Glomerular endothelial cell (primary cell): Measurements from ENCODE around the gene MMP24OS. TPM values are rescaled to one million over a fixed set of nuclear protein-coding genes. Genes with fewer than 3 reads are reported as not detected.
A peak's percentile ranks its signal among the peaks of the same experiment; 100 is the strongest.

ENCODE experiments used
- DNase-seq: peaks from one replicate; pipeline ENCODE4 v3.0.0-alpha.2; 2011; ENCODE audit warnings: low read depth, low spot score; ENCODE audit errors: extremely low read depth
- total RNA-seq: library from RNA; depleted of rRNA; stranded (reverse); fragments of >200 nt; gene quantifications from 2 replicates; pipeline ENCODE4 v1.2.3, GENCODE V29; 2015

The MMP24OS gene
- total RNA-seq, 1 donor from 2014 or later = 24.0 TPM

DNA sequence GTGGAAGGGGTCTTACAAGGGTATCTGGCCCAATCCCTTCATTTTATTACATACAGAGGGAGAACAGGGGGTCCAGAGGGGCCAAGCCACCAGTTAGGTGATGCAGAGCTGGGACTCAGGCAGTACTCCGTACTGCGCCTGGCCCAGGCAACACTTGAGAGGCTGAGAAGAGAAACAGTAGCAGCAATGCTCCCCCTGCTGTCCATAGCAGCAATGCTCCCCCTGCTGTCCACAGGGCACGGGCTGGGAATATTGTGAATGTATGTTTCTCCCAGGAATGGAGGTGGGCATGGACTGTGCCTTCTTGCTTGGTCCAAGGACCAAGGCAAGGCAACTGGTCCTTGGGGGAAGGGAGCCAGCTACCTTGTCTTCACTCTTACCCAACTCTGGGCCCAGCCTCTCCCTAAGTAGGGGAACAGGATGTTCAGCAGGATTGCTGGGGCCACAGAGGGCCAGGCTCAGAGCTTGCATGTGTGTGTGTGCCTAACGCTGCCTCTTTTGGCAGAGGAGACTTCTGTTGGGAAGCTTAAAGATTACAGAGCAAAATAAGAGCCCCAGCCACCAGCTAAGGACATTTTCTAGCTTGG is 29.1 kb upstream of the MMP24OS start:
- DNase-seq = no peak

DNA sequence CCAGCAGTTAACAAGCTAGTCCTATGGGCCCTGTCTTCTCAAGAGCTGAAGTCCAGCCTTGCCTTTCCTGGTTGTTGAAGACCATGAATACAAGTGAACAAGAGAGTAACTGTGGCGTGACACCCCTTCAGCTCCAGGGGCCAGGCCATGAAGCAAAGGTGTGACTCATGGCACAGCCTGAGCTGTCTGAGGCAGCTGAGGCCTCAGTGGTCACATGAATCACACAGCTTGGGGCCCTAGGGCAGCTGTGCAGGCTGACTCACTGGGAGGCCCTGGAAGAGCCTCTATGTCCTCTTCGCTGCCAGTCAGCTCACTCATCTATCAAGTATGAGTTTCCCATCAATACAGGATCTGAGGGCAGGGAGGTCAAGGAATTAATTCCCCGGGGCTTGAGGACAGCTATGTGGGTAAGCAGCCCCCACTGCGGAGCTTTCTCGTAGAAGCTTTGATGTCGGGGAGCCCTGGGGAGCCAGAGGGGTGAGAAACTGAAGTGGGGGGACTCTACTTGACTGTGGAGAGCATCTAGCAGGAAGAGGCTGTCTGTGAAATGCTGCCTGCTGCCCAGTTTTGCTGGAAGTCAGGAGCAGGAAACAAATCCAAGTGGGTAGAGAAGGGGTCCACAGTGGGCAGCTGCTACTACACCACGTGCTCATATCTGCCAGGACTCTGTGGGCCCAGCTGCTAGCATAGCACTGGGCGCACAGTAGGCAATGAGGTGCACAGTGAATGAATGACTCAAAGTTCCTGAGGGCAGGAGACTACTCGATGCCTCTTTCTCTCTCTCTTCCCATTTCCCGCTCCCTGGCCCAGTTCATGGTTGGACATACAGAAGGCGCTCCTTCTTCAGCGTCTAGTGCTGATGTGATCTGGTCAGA is 28.0 kb upstream of the MMP24OS start:
- DNase-seq = peak; percentile 86

DNA sequence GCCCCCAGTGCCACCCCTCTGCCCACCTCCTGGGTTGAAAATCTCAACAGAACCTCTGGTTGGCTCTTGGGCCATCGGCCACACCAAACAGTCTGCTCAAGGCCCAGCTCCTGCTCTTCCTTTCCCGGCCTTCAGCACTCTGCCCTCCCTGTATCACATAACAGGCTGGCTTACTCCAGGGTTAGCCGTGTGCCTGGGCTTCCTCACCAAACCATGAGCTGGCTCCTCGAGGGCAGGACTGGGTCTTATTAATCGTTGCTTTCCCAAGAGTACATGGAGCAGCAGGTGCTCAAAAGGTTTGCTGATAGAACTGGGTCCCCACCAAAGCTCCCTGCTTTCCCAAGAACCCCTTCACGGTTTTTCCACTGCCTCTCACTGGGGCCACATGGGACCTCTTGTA is 27.0 kb upstream of the MMP24OS start:
- no peak for DNase-seq

DNA sequence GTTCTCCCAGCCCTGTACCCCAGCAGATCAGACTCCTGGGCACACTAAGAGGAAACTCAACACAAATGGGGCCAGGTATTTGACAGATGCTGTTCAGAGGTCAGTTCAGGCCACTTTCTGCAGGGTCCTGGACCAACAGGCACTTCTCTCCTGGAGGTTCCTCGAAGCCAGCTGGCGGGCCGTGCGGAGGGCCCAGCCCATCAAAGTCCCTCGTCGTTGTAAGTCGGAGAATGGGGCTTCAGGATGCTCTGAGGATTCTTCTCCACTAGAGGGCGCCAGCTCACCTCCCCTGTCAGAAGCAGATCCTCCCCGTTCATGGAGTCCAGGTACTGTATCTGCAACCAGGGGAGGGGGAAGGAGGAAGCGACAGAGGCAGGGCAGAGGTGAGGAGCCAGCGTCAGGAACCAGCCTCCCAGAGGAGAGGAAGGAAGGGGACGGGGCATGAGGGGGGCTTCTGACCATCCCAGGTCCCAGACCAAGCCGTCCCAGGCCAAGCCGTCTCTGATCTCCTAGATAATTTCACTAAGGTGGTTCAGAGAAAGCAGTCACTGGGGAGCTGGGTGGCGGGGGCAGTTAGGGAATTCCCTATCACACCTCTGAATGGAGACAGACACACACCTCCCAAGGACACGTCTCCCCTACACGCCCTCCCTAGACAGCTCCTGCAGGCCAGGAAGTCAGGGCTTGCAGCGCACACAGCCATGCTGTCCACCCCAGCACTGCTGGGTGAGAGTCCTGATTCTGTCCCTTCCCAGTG is 26.0 kb upstream of the MMP24OS start:
- DNase-seq = no peak

DNA sequence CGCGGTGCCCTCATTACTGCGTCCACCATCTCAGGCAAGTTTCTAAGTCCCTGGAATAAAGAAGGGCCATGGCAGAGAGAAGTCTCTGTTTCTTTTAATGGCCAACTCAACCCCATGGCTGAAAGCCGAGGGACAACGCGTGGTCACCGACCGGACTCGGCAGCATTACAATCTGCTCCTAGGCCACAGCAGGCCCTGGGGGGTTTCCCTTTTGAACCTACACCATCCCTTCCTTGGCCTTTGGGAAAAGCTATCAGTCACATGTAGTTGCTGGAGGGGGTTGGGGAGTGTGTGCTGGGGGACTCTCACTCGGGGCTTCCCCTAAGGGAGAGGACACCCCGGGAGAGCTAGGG is 25.4 kb upstream of the MMP24OS start:
- DNase-seq = no peak

DNA sequence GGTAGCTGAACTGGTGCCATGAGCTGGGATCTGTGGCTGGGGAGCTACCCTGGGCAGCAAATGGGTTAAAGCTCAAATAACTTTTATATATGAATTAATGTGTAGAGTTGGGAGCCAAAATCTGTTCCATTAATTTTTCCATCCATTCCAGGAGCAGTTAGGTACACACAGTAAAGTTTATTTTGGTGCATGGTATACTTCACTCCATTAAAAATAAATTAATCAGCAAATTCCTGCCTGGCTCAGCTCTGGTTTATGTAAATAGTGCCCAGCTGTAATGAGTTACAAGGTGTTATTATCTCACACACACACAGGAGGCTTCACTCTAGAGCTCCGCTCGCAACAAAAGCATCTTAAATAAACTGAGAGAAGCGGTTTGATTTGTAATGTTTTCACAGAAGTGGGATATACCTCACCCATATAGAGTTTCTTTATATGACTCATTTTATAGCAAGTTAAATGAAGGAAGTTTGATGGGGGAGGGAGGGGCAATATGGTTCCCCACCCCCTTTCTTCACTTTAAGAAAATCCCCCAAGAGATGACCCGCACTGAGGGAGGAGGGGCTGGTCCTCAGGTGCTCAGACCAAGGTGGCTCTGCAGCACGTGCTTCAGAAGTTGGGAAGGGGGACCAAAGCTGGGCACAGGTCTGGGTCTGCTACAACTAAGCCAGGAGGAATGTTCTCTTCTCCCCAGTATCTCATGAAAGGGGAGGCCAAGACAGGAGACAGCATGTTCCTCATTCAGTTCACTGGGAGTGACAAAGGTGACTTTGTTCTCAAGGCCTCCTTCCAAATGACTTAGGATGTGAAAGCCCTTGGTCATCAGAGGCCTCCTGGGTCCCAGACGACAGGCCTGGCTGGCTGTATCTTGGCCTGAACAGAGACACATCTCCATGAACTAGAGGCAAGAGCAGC is 24.8 kb upstream of the MMP24OS start:
- DNase-seq = no peak

DNA sequence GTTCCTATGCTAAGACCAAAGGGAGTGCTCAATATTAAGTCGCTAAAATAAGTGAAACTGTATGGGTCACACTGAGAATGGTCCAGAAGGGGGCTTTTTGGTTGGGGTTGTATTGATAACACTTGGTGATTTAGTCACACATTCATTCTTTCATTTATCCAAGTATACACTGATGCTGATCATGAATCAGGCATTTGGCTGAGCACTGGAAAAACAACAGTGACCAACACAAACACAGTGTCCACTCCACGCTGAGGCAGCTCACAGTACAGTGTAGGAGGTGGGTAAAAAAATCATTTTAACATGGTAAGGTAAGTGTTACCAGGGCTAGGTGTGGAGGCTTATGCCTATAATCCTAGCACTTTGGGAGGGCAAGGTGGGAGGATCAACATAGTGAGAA is 23.5 kb upstream of the MMP24OS start:
- DNase-seq = no peak

DNA sequence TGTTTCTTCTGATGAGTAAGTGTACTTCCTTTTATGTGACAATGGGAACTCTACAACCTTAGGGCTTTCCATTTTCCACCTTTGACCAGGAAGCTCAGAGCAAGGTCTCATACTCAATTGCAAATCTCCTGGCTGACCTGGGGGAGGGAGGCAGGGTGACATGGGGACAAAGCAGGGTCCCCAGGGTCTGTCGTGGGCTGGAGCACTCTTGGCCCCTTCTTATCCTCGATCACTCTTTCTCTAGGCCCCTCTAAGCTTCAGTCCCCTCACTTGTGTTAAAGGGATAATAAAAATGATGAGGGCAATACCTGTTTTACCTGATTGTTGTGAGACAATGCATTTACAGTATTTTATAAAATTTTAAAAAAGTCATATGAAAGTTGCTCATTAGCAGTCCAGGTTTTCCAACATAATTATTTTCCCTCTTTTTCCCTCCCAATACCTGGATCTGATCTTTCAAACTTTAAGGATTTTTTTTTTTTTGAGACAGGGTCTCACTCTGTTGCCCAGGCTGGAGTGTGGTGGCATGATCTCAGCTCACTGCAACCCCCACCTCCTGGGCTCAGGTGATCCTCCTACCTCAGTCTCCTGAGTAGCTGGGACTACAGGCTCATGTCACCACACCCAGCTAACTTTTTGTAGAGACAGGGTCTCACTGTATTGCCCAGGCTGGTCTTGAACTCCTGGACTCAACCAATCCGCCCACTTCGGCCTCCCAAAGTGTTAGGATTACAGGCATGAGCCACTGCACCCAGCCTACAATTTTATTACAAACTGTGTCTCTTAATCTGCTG is 22.7 kb upstream of the MMP24OS start:
- no peak for DNase-seq

DNA sequence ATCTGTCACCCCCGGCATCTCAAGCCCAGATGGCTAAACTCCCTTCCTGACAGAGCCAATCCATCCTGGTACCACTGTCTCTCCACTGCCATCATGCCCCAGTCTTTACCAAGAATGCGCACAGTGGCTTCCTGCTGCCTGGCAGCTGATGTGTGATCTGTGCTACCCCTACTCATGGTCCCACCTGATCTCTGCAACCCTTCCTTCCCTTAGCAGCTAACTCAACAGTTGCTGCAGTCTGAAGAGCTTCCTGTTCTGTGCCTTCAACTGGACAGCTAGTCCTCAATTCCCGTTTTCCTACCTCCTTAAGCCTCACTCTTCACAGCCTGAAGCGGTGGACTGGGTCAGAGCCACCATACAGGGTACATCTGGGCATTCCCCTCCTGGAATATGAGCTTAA is 21.9 kb upstream of the MMP24OS start:
- DNase-seq = no peak

DNA sequence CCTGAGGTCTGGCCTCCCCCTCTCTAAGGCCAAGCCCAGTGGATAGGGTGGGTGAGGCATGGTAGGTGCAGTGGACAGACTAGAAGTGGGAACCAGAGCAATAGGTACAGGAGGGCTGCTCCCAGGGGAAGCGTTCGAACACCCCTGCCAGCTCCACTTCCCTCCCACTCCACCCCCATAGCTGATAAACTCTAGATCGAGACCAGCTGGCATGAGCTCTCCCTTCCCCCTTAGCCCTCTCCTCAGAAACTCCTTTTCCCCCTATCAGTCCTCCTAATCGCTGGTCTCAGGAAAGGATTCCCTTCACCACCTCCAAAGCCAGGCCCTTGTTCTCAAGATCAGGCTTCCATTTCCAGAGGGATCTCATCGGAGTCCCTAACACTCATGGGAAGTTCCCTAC is 20.3 kb upstream of the MMP24OS start:
- DNase-seq = no peak

DNA sequence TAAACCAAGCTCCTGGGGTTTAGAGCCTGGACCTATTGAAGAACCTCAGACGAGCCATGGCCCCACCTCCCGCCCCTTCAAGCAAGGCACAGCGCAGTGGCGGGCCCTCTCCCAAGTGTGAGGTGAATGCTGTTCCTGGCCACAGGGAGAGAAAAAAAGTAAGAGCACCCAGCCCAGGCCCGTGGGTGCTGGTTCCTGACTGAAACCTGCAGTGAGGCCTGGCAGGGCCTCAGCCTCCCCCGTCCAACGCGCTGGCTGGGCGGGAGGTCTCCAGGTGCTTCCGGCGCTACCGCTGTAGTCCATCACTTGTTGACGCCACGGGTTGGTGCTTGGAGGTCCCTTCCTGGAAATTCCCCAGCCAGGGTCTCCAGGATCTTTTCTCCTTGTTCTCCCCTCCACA is 19.8 kb upstream of the MMP24OS start:
- DNase-seq = no peak

DNA sequence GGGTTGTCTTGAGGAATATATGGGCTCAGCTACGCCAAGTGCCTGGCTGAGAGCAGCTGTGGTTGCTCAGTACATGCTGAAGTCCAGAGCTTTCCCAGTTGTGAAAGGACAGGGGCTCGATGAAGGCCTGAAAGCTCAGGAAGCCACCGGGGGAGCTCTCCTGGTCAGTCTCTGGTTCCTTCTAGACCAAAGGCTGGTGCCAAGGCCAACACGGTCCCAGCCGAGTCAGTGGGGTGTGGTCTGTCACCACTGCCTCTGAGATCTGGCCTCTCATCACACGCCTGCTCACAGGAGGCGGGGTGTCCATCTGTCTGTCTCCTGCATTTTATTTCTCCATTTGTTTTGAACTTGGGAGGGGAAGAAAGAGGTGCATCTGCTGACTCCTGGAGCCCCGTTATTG is 19.2 kb upstream of the MMP24OS start:
- DNase-seq = no peak

DNA sequence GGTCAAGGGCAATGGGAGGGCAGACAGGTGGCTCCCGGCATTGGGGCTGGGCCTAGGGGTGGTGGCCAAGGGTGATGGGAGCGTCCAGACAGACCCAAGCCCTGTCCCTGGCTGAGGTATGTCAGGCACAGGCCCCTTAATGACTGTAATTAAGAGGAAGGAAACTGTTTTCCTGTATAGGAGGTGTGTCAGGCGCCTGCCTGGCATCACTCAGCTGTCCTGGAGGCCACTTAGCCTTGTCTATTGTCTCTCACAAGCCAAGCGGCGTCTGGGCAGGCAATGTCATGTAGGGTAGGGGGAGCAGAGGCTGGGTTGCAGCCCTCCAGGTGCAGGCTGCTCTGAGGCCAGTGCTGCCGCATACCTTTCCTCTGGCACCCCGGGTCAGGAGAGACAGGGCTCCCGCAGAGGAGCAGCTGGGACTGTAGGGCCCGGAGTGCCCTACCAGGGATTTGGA is 18.2 kb upstream of the MMP24OS start:
- no peak for DNase-seq

DNA sequence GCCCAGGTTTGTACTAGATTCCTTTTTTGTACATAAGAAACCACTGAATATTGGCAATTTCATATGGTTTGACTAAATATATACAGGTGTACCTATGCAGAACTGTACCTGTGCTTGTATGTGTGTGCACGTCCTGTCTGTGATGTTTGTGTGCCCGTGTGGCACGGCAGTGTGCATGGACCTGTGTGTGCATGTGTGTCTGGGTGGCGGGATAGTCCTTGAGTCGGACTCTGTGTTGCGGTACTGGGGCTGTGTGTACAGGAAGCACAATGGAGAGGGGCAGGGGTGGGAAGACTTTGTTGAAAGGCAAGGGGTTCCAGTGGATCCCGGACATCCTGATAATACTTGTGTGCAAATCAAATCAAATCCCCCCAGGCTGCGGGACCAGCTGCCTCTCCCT is 17.8 kb upstream of the MMP24OS start:
- no peak for DNase-seq

DNA sequence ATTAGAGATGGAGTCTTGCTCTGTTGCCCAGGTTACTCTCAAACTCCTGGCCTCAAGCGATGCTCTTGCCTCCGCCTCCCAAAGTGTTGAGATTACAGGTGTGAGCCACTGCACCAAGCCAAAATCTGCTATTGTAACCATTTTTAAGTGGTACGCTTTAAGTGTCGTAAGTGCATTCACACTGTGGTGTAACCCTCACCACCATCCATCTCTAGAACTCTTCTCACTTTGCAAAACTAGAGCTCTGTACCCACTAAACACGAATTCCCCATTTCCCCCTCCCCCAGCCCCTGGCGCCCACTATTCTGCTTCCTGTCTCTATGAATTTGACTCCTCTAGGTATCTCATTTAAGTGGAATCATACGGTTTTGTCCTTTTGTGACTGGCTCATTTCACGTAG is 17.1 kb upstream of the MMP24OS start:
- no peak for DNase-seq

DNA sequence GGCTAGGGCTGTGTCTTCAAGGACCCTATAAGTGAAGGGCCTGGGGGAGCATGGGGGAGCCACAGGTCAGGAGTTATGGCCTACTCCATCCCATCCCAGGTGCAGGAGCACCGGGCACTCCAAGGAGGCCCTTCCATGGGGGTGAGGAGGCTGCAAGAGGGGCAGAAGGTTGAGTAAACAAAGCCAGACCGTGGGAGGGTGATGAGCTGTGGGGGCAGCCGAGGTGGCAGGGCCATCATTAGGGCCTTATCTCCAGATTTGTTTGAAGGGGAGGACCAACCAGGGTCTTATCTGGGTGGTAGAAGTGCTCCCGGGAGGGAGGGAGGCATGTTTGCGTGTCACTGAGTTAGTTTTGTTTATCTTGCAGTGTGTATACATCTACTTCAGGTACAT is 16.4 kb upstream of the MMP24OS start:
- DNase-seq = no peak

DNA sequence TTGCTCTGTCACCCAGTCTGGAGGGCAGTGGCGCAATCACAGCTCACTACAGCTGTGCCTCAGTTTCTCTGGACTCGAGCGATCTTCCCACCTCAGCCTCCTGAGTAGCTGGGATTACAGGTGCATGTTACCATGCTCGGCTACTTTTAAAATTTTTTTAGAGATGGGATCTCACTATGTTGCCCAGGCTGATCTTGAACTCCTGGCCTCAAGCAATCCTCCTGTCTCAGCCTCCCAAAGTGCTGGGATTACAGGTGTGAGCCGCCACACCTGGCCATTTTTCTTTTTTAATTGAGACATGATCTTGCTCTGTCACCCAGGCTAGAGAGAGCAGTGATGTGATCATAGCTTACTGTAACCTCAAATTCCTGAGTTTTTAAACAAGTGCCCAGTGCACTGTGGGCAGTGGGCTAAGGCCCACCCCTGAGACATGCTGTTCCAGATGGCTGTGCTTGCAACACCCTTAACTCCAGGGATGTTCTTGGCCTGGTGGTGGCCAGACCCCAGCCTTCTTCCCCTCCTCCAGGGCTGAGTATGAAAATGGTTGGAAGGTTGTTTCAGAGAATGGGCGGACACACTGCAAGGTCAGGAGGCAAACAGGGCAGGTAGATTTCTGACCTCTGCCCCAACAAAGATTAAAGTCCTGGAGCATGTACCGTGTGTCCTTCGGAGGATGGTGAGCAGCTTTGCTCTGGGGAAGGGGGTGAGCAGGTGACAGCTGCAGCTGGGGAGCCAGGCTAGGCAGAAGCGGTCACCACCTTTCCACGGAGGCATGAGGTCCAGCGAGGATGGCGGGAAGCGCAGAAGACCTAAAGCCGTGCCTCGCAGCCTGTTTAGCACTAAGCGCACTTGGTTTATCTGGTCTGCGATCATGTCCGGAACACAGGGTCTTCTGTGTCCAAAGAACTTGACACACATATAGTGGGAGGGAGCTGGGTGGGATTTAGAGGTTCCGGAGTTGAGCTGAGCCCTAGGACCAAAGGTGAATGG is 15.7 kb upstream of the MMP24OS start:
- DNase-seq = no peak

DNA sequence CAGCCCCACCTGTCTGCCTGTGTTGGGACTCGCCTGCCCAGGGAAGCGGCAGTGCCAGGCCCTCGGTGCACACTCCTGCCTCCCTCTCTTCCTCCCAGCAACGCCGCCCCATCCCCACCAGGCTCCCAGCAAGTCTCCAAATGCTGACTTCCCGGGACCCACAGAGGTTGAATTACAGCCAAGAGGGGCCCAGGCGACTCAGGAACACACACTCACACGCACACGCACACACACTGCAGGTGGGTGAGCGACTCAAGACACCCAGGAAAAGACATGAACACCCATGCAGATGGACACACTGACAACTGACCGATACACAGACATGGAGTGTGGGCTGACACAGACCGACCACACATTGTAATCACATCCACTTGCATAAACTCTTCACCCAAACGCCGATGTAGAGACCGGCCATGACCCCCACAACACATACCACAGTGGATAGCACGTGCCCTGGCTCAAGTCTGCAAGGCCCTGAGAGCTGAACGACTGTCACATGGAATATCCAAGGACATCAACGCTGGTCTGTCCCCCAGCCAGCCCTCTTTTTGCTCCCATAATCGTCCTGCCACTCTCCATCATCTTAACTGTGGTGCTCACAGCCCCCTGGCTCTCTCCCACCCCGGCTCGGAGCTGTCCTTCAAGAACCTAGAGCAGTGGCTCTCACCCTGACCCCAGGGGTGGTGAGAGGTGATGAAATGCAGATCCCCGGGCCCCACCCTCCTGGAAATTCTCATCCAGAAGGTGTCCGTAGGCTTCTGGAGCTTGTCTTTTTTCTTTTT is 14.8 kb upstream of the MMP24OS start:
- DNase-seq = no peak
